Sigmoid colon (tissue), 4 donors: Measurements from ENCODE around the gene KRT3.

ENCODE experiments used
- CTCF ChIP-seq, 4 experiments: fragments of 450-650 bp in 3 of 4; fragments of 200-600 bp in 1 of 4; IDR thresholded peaks; one replicate each; pipeline ENCODE4 v1.5.1; 2016 to 2019; ENCODE audit warnings: antibody characterized with exemption in 4 of 4, mild to moderate bottlenecking in 3 of 4, moderate library complexity in 2 of 4
- EP300 ChIP-seq, 4 donors: sonication (generic); formaldehyde crosslinking; IDR thresholded peaks; one replicate each; pipeline ENCODE4 v1.6.1; 2017; ENCODE audit warnings: antibody characterized with exemption in 4 of 4
- POLR2A ChIP-seq, 2 donors: fragments of 450-650 bp; IDR thresholded peaks; one replicate each; pipeline ENCODE4 v1.6.1; 2016; ENCODE audit warnings: antibody characterized with exemption in 2 of 2, mild to moderate bottlenecking in 2 of 2, moderate library complexity in 2 of 2
- POLR2AphosphoS5 ChIP-seq, 4 donors: sonication (generic); formaldehyde crosslinking; IDR thresholded peaks; one replicate each; pipeline ENCODE4 v1.6.1; 2017; ENCODE audit warnings: antibody characterized with exemption in 4 of 4

GRCh38 chr12:52837413-52837741, 41.5 kb upstream of the KRT3 start:
- no peak for TF ChIP-seq POLR2A (IDR thresholded peaks at IDR 0.05)
- no peak for TF ChIP-seq CTCF (IDR thresholded peaks at IDR 0.05)
- no peak for TF ChIP-seq EP300 (IDR thresholded peaks at IDR 0.05)
- TF ChIP-seq POLR2AphosphoS5 (IDR thresholded peaks at IDR 0.05) = no peak
